GM12875 (cell line): ENCODE measurements around the gene TRIO.

ENCODE experiments used
- H3K4me3 ChIP-seq: one replicate; pipeline ENCODE4 v1.5.1; 2011; ENCODE audit warnings: low read depth, low read length, control low read depth
- CTCF ChIP-seq: IDR thresholded peaks from 2 replicates; pipeline ENCODE4 v1.5.1; 2011; ENCODE audit warnings: low read depth, mild to moderate bottlenecking, control low read depth, inconsistent platforms, low read length, moderate library complexity, borderline replicate concordance; ENCODE audit not compliant: insufficient read depth

TRIO gene

DNA sequence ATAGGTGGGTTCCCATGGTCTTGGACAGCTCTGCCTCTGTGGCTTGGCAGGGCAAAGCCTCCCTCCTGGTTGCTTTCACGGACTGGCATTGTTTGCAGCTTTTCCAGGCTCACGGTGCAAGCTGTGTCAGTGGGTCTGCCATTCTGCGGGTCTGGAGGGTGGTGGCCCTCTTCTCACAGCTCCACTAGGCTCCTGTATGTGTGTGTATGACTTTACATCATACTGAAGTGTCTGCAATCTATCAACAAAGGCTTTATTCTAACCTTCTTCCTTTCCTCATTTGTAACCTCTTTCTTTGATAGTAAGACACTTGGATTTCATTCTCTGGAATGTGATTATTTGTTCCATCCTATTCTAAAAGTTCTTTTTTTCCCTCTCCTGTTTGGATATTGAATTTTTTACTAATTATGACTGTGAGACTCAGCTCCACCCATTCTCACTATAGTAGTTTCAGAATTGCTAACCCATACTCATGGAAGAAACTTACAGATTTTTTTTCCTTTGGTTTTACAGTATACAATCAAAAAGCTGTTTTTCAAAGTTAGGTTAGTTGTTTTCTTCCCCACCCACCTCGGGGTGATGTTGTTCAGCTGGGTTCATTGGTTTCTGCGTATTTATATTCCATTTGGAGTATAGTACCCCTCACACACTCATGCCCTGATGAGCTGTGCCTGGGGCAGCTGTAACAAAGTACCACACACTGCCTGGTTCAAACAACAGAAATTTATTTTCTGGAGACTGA lies 293.8 kb downstream of the TRIO start:
- TF ChIP-seq CTCF = no peak

DNA sequence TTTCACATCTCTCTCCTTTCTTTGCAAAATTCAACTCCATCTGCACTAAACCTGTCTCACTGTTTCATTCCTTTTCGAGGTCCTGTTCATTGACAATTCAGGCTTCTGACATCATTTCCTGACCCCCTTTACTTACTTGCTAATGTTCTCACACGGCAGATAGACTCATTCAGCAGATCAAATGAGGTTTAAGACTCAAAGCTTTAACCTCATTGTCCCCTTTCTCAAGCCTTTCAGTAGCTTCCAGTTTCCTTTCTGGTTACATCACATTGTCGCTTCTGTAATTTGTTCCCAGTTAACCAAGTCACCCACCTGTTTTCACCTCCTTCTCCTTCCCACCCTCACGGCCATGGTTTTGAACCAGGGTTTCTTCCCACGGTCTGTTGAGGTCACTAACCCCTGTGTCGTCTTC lies 295.1 kb downstream of the TRIO start:
- H3K4me3 ChIP-seq = no peak overlapping the region

More for the DNA sequence above, 293.8 kb downstream of the TRIO start:
- no peak overlapping the region for H3K4me3 ChIP-seq

DNA sequence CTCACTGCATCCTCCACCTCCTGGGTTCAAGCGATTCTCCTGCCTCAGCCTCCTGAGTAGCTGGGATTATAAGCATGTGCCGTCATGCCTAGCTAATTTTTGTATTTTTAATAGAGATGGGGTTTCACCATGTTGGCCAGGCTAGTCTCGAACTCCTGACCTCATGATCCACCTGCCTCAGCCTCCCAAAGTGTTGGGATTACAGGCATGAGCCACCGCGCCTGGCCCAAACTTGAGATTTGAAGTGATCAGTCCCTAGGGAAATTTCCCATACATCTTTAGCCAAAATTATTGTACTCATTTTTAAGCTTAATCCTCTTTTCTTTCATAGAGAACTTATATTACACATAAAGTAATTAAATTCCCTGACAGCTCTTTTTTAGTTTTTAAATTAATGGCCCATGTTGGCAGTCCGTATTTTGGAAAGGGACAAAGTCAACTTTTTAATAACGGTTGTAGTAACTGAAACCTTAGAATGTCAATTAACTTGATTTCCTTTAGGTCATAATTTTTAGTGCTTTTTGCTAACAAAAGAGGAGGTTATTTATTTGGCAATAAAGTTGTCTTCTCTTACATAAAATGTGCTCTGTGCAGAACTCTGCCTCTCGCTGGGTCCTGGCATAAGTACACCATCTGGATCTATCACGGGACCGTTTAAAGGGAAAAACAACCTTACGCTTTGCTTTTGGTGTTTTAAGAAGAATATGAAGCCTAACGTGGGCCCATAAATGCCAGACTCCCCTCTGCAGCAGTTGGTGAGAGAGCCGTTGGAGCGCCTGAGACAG lies 296.1 kb downstream of the TRIO start:
- no peak overlapping the region for H3K4me3 ChIP-seq
- TF ChIP-seq CTCF = no peak

More for the DNA sequence above, 295.1 kb downstream of the TRIO start:
- no peak for TF ChIP-seq CTCF

DNA sequence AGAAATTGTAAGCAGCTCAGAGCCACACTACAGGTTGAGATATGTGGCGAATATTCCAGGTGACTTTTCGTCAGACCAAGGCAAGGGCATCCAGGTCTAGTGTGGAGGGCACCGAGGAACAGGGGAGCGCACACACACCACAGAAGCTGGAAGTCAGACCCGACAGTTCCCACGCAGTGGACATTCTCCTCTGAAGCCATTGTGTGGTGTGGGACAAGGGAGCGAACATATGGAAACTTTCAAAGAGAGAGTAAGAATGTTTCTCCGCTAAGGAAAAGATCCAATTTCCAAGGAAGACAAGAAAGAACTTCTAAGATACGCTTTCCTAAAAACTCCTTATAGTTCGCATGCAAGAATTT lies 297.1 kb downstream of the TRIO start:
- no peak overlapping the region for H3K4me3 ChIP-seq
- no peak for TF ChIP-seq CTCF

GRCh38 chr5:14440582-14441431 lies 297.7 kb downstream of the TRIO start:
- H3K4me3 ChIP-seq = no peak overlapping the region
- TF ChIP-seq CTCF = no peak

GRCh38 chr5:14441641-14442040 lies 298.5 kb downstream of the TRIO start:
- TF ChIP-seq CTCF = no peak
- H3K4me3 ChIP-seq = no peak overlapping the region
